ENCODE data around the gene SYNE1.

- TF ChIP-seq CTCF (IDR thresholded peaks at IDR 0.05) (peak in 1 of 6 experiments; percentile 13), POLR2A (IDR thresholded peaks at IDR 0.05) (peak in 1 of 2 donors; percentile 56)
Measured at GRCh38 chr6:152428126-152428525, 209.0 kb downstream of the SYNE1 start.
